Measurements from ENCODE around the gene AP2M1. TPM values are rescaled to one million over a fixed set of nuclear protein-coding genes. Genes with fewer than 3 reads are reported as not detected.
A peak's percentile ranks its signal among the peaks of the same experiment; 100 is the strongest.

Gene AP2M1
- total RNA-seq, 1 donor from 2014 or later = 336 TPM

DNA sequence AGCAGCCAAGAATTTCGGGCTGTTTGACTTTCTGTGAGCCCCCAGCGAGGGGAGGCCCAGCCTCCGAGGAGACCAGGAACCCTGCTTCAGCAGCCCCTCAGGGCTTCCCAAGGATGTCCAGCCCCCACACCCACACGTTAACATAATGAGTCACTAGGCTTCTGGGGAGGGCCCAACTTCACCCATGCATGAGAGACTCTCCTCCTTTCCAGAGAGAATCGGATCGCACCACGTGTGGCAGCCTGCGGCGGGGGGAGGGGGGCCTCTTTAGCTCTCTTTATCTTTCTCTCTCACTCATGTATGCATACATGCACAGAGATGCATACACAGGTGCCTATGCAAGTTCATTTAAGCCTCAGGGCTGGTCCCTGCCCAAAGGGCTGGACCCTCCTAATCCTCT lies 3.1 kb upstream of the AP2M1 start:
- H3K27ac ChIP-seq (replicated peaks) = no peak overlapping the region
- H3K4me1 ChIP-seq = peaks cover 37% of the 10 kb centered on the region
- peaks cover 63% of the 10 kb centered on the region for H3K36me3 ChIP-seq
- H3K4me3 ChIP-seq = no peak overlapping the region
- no peaks in the 10 kb centered on the region for H3K27me3 ChIP-seq (ENCODE audit: low read depth)
- H3K9me3 ChIP-seq (replicated peaks) = no peaks in the 10 kb centered on the region
- intact Hi-C loops (cut with micrococcal nuclease) = no loop called here
- DNase-seq = no peak
- TF ChIP-seq, protein P1, sequence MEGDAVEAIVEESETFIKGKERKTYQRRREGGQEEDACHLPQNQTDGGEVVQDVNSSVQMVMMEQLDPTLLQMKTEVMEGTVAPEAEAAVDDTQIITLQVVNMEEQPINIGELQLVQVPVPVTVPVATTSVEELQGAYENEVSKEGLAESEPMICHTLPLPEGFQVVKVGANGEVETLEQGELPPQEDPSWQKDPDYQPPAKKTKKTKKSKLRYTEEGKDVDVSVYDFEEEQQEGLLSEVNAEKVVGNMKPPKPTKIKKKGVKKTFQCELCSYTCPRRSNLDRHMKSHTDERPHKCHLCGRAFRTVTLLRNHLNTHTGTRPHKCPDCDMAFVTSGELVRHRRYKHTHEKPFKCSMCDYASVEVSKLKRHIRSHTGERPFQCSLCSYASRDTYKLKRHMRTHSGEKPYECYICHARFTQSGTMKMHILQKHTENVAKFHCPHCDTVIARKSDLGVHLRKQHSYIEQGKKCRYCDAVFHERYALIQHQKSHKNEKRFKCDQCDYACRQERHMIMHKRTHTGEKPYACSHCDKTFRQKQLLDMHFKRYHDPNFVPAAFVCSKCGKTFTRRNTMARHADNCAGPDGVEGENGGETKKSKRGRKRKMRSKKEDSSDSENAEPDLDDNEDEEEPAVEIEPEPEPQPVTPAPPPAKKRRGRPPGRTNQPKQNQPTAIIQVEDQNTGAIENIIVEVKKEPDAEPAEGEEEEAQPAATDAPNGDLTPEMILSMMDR (IDR thresholded peaks at IDR 0.05; ENCODE audit: borderline replicate concordance) = no peak

DNA sequence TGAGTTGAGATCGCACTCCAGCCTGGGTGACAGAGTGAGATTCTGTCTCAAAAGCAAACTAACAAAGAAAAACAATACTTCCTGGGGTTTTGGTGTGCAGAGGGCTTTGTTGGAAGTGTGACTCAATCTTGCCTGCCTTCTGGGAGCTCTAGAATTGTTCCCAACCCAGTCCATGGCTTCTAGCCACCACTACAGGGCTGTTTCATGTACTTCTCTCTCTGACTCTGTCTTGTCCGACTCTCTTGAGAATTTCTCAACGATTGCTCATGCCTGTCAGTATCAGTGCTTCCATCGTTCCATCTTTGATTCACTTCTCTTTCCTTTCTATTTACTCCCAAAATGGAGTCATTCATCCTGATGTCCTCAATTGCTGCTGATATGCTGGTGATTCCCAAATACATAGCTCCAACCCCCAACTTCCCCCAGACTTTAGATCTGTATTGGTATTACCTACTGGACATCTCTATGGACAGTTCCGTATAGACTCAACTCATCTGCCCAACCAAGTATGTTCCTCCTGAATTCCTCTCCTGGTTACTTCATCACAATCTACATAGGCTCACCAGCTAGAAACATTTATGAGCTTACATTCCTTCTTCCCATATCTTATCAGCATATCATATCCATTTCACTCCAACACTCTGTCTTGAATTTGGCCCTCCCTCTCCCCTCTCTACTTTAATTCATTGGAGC lies 1.8 kb upstream of the AP2M1 start:
- H3K36me3 ChIP-seq = peaks cover 59% of the 10 kb centered on the region
- no peak for DNase-seq
- no peak overlapping the region for H3K4me3 ChIP-seq
- peaks cover 49% of the 10 kb centered on the region for H3K4me1 ChIP-seq
- H3K27me3 ChIP-seq (ENCODE audit: low read depth) = no peaks in the 10 kb centered on the region
- H3K9me3 ChIP-seq (replicated peaks) = no peaks in the 10 kb centered on the region
- TF ChIP-seq, protein P1 (IDR thresholded peaks at IDR 0.05; ENCODE audit: borderline replicate concordance) = no peak
- intact Hi-C loops (cut with micrococcal nuclease) = no loop called here
- H3K27ac ChIP-seq (replicated peaks) = no peak overlapping the region

GRCh38 chr3:184173374-184173722 lies 1.3 kb upstream of the AP2M1 start:
- no peak overlapping the region for H3K4me3 ChIP-seq
- TF ChIP-seq, protein P1 (IDR thresholded peaks at IDR 0.05; ENCODE audit: borderline replicate concordance) = no peak
- H3K4me1 ChIP-seq = peaks cover 51% of the 10 kb centered on the region
- H3K9me3 ChIP-seq (replicated peaks) = no peaks in the 10 kb centered on the region
- peak overlapping the region; percentile 95 for H3K27ac ChIP-seq (replicated peaks)
- intact Hi-C loops (cut with micrococcal nuclease) = no loop called here
- DNase-seq = no peak
- no peaks in the 10 kb centered on the region for H3K27me3 ChIP-seq (ENCODE audit: low read depth)
- peaks cover 59% of the 10 kb centered on the region for H3K36me3 ChIP-seq

DNA sequence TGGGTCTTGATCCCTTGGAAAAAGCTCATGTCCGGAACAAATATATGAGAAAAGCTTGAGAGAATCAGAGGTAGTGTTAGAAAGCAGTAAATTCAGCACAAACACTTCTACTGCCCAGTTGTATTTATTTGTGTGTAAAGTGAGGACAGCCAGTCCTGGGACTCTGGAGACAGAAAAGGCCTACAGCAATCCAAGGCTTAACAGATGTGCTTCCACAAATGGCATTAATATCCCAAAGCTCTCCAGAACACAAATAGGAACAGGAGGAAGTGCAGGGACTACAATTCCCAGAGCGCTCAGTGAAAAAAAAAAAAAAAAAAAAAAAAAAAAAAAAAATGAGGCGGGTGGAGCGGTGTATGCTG lies 390 bp upstream of the AP2M1 start:
- H3K4me1 ChIP-seq = peaks cover 56% of the 10 kb centered on the region
- H3K27me3 ChIP-seq (ENCODE audit: low read depth) = no peaks in the 10 kb centered on the region
- peak overlapping the region; percentile 95 for H3K27ac ChIP-seq (replicated peaks)
- H3K9me3 ChIP-seq (replicated peaks) = no peaks in the 10 kb centered on the region
- peaks cover 59% of the 10 kb centered on the region for H3K36me3 ChIP-seq
- no peak for DNase-seq
- intact Hi-C loops (cut with micrococcal nuclease) = no loop called here
- peak overlapping the region; percentile 12 for H3K4me3 ChIP-seq
- TF ChIP-seq, protein P1 (IDR thresholded peaks at IDR 0.05; ENCODE audit: borderline replicate concordance) = no peak

DNA sequence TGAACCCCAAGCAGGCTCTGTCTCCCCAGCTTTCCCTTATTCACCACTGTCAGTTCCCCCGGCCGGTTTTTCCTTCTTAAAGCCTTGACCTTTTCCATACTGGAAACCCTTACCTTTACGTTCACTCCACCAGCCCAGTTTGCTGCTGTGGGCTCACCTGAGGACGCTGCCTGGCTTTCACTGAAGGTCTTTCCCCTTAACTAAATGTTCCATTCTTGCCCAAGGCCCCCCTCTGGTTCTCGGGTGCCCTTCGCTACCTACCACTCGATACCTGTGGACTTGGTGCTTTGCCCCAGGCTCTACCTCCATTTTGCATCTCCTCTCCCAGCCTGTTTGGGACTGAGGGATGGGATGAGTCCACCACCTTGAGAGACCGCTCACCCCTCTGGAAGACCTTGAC lies 851 bp downstream of the AP2M1 start:
- H3K36me3 ChIP-seq = peaks cover 59% of the 10 kb centered on the region
- intact Hi-C loops (cut with micrococcal nuclease) = no loop called here
- TF ChIP-seq, protein P1 (IDR thresholded peaks at IDR 0.05; ENCODE audit: borderline replicate concordance) = no peak
- DNase-seq = no peak
- no peaks in the 10 kb centered on the region for H3K27me3 ChIP-seq (ENCODE audit: low read depth)
- peak overlapping the region; percentile 95 for H3K27ac ChIP-seq (replicated peaks)
- peaks cover 56% of the 10 kb centered on the region for H3K4me1 ChIP-seq
- H3K4me3 ChIP-seq = peak overlapping the region; percentile 92
- H3K9me3 ChIP-seq (replicated peaks) = no peaks in the 10 kb centered on the region
